Spleen (tissue), 11 donors: ENCODE measurements around the gene CCDC188. TPM values are rescaled to one million over a fixed set of nuclear protein-coding genes. Genes with fewer than 3 reads are reported as not detected.

Experiments
- DNase-seq: peaks from one replicate; pipeline ENCODE4 v3.0.0-alpha.2; 2020
- H3K27ac ChIP-seq, 8 donors: fragments of 200-600 bp; sonication (generic) in 7 of 8; 1 replicate in 4 of 8; 2 replicates in 4 of 8; pipeline versions ENCODE4 v1.5.0 to v1.8.0; 2016 to 2021; ENCODE audit warnings: inconsistent platforms in 4 of 8, mild to moderate bottlenecking in 4 of 8, moderate library complexity in 1 of 8
- H3K27me3 ChIP-seq, 7 donors: fragments of 200-600 bp; sonication (generic) in 6 of 7; replicated peaks in 1 of 7; 1 replicate in 4 of 7; 2 replicates in 3 of 7; pipeline versions ENCODE4 v1.5.0 to v1.8.0; 2016 to 2021; ENCODE audit warnings: inconsistent platforms in 3 of 7, mild to moderate bottlenecking in 1 of 7
- H3K36me3 ChIP-seq, 6 donors: fragments of 200-600 bp; sonication (generic) in 5 of 6; 1 replicate in 4 of 6; 2 replicates in 2 of 6; pipeline versions ENCODE4 v1.5.0 to v1.8.0; 2016 to 2021; ENCODE audit warnings: inconsistent platforms in 2 of 6
- H3K4me1 ChIP-seq, 6 donors: fragments of 200-600 bp; sonication (generic) in 5 of 6; 1 replicate in 3 of 6; 2 replicates in 3 of 6; pipeline versions ENCODE4 v1.5.0 to v1.8.0; 2016 to 2021; ENCODE audit warnings: inconsistent platforms in 3 of 6
- H3K4me3 ChIP-seq, 8 donors: fragments of 200-600 bp; sonication (generic) in 7 of 8; 1 replicate in 4 of 8; 2 replicates in 4 of 8; pipeline versions ENCODE4 v1.5.0 to v1.8.0; 2016 to 2021; ENCODE audit warnings: inconsistent platforms in 4 of 8, mild to moderate bottlenecking in 4 of 8, moderate library complexity in 2 of 8
- H3K9me3 ChIP-seq, 8 donors: fragments of 200-600 bp; sonication (generic) in 7 of 8; 1 replicate in 4 of 8; 2 replicates in 4 of 8; pipeline versions ENCODE4 v1.5.0 to v1.8.0; 2016 to 2021; ENCODE audit warnings: inconsistent platforms in 4 of 8
- POLR2A ChIP-seq, 3 donors: fragments of 450-650 bp; IDR thresholded peaks; one replicate each; pipeline ENCODE4 v1.5.1; 2017; ENCODE audit warnings: antibody characterized with exemption in 3 of 3, mild to moderate bottlenecking in 1 of 3
- POLR2AphosphoS5 ChIP-seq, 3 donors: sonication (generic); formaldehyde crosslinking; IDR thresholded peaks; one replicate each; pipeline ENCODE4 v1.5.1; 2017; ENCODE audit warnings: antibody characterized with exemption in 3 of 3
- whole genome bisulfite sequencing, 5 donors: extraction: QIAGEN DNeasy Blood & Tissue Kit in 3 of 5; methylation state at CpG; one replicate each; pipeline versions ENCODE4 v1.1.5 to v1.1.7; 2013 to 2018; 5-methylcytosine and 5-hydroxymethylcytosine counted together
- intact Hi-C: fragments of 100-400 bp; cut with DNase I; formaldehyde crosslinking; loops from one replicate; pipeline ENCODE4 v1.15.0; 2023; ENCODE audit warnings: low total_unique reads
- polyA plus RNA-seq, 3 donors: library from polyadenylated mRNA; stranded (reverse); fragments of 200-250 nt; gene quantifications; one replicate each; pipeline ENCODE4 v1.2.1, GENCODE V29; 2013
- total RNA-seq, 7 donors: library from RNA; depleted of rRNA in 3 of 7; stranded (reverse); fragments of >200 nt in 3 of 7; fragmentation: NEBNext Ultra II Directional in 4 of 7; extraction: Animal tissue kit (Norgen Biotek cat#: 25700) in 4 of 7; gene quantifications; one replicate each; pipeline versions ENCODE4 v1.1.0 to v1.2.1, GENCODE V29; 2016 to 2021
- TF ChIP-seq, protein P1 (sequence below), 11 experiments: fragments of 200-600 bp in 7 of 11; fragments of 450-650 bp in 4 of 11; sonication (generic) in 4 of 11; IDR thresholded peaks in 8 of 11; conservative IDR thresholded peaks in 3 of 11; 1 replicate in 7 of 11; 2 replicates in 4 of 11; pipeline versions ENCODE4 v1.4.0 to v1.8.0; 2016 to 2021; ENCODE audit warnings: antibody characterized with exemption in 11 of 11, inconsistent platforms in 4 of 11, mild to moderate bottlenecking in 1 of 11
- donor health status: healthy with polysubstance abuse.
- donor health status: DM: no; HTN: no; CAD: no; lungs with moderate emphysema.
- donor health status: DM: no; HTN: no; CAD: no.
- donor health status: Bipolar disorder and iron deficiency.
- donor health status: healthy.
- donor health status: DM: no; HTN: no; CAD: no.
- donor health status: DM: yes; HTN: yes; CAD: no.

Gene CCDC188
- total and polyA plus RNA-seq, 10 donors, result 0.29 to 7.6 (median 1.8) TPM; not detected in 1

DNA sequence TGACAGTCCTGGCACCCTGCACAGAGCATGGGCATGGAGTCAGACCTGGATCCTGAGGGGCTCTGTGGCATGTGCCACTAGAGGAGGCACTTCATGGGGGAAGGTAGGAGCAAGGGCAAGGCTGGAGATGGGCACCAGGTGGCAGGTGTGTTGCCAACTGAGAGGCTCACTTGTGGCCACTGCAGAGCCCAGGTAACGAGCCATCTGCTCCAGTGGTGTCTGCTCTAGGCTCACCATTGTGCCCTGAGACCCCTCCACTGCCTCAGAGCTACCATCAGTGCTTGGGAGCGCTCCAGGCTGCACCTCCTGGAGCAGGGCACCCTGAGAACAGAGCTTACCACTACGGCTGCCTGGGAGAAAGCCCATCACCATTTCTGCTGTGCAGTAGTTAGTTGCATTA lies 20.5 kb downstream of the CCDC188 start:
- peak overlapping the region in 4 of 8 donors; percentile 87 to 98 (median 92) for H3K4me3 ChIP-seq
- intact Hi-C loops, result no loop called here
- peak overlapping the region in 5 of 8 donors; percentile 93 to 96 (median 94) for H3K27ac ChIP-seq
- H3K36me3 ChIP-seq, result peaks cover 0 to 30% (median 24%) of the 10 kb centered on the region in 6 donors
- WGBS, 5 donors, result 55 to 86% (median 80%) methylated on average over 1 to 3 of the region's 3 CpGs
- H3K9me3 ChIP-seq, result no peaks in the 10 kb centered on the region
- TF ChIP-seq POLR2A (IDR thresholded peaks at IDR 0.05) (no peak), POLR2AphosphoS5 (IDR thresholded peaks at IDR 0.05) (no peak)
- TF ChIP-seq, protein P1, sequence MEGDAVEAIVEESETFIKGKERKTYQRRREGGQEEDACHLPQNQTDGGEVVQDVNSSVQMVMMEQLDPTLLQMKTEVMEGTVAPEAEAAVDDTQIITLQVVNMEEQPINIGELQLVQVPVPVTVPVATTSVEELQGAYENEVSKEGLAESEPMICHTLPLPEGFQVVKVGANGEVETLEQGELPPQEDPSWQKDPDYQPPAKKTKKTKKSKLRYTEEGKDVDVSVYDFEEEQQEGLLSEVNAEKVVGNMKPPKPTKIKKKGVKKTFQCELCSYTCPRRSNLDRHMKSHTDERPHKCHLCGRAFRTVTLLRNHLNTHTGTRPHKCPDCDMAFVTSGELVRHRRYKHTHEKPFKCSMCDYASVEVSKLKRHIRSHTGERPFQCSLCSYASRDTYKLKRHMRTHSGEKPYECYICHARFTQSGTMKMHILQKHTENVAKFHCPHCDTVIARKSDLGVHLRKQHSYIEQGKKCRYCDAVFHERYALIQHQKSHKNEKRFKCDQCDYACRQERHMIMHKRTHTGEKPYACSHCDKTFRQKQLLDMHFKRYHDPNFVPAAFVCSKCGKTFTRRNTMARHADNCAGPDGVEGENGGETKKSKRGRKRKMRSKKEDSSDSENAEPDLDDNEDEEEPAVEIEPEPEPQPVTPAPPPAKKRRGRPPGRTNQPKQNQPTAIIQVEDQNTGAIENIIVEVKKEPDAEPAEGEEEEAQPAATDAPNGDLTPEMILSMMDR (IDR thresholded peaks at IDR 0.05 in 8 of 11, conservative IDR thresholded peaks at IDR 0.05 in 3 of 11), result no peak
- H3K4me1 ChIP-seq, result peaks cover 13 to 71% (median 50%) of the 10 kb centered on the region in 6 donors
- no peak for DNase-seq
- H3K27me3 ChIP-seq, result no peaks in the 10 kb centered on the region

DNA sequence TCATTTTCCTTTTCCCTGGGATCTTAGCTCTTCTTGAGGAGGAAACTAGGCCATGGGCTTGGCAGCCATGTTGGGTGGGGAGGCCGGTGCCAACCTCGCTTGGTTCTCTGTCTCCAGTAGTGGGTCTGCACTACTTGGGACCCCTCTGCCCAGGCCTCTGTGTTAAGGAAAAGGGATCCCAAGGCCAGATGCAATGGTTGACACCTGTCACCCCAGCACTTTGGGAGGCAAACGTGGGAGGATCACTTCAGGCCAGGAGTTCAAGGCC lies 21.2 kb downstream of the CCDC188 start:
- peaks cover 0 to 36% (median 27%) of the 10 kb centered on the region in 6 donors for H3K36me3 ChIP-seq
- intact Hi-C loops, result loop anchor here (10.0 kb wide), 1 partner anchor 155 kb away; no protein-coding TSS in a partner anchor
- peak overlapping the region in 3 of 8 donors; percentile 11 to 47 (median 28) for H3K27ac ChIP-seq
- no peaks in the 10 kb centered on the region for H3K9me3 ChIP-seq
- peaks cover 13 to 71% (median 44%) of the 10 kb centered on the region in 6 donors for H3K4me1 ChIP-seq
- H3K27me3 ChIP-seq, result no peaks in the 10 kb centered on the region
- H3K4me3 ChIP-seq, result no peak overlapping the region
- DNase-seq, result no peak
- 75 to 93% (median 86%) methylated on average over 3 of the region's 3 CpGs for WGBS, 5 donors
- TF ChIP-seq POLR2AphosphoS5 (IDR thresholded peaks at IDR 0.05) (no peak), POLR2A (IDR thresholded peaks at IDR 0.05) (no peak)
- TF ChIP-seq, protein P1 (IDR thresholded peaks at IDR 0.05 in 8 of 11, conservative IDR thresholded peaks at IDR 0.05 in 3 of 11), result no peak

DNA sequence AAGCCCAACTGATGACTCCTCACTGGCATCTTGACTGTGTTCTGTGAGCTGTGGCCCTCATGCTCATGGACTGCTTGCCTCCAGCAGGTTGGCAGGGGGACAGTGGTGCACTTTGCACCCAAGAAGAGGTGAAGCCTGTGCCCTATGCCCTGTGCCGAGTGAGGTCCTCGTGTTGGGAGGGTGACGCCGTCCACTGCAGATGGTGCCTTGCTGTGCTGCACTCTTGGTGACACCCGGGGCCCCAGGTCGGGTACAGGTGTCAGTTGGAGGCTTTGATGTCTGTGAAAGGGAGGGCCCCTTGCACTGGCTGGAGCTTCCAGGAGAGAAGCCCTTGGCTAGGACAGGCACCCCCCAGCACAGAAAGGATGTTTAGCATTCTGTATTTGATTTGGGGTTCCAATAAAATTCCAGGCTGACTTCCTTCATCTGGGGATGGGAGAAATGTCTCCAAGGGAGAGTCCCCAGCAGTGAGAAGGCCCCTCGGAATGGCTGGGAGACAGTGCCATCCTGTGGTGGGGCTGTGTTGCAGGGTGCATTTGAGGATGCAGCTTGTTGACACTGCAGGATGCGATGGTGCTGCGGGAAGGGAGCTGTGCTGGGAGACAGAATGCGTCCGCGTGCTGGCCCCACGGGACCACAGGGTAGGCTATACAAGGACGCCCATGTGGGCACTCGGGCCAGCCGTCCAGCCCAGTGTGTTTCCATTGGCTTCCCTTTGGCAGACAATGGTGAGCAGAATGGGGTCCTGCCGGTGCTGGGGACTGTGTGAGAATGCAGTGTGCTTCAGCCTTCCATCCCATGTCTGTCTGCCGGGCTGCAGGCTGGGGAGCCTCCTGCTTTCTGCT lies 21.7 kb downstream of the CCDC188 start:
- WGBS, 5 donors, result 43 to 51% (median 47%) methylated on average over 6 to 18 of the region's 18 CpGs
- DNase-seq, result no peak

More for the DNA sequence above, 21.7 kb downstream of the CCDC188 start:
- H3K4me3 ChIP-seq, result no peak overlapping the region
- no peaks in the 10 kb centered on the region for H3K27me3 ChIP-seq
- peaks cover 0 to 42% (median 27%) of the 10 kb centered on the region in 6 donors for H3K36me3 ChIP-seq
- H3K4me1 ChIP-seq, result peaks cover 13 to 71% (median 39%) of the 10 kb centered on the region in 6 donors
- peak overlapping the region in 3 of 8 donors; percentile 11 to 47 (median 28) for H3K27ac ChIP-seq
- TF ChIP-seq, protein P1 (IDR thresholded peaks at IDR 0.05 in 8 of 11, conservative IDR thresholded peaks at IDR 0.05 in 3 of 11), result peak in 8 of 11 experiments; percentile 6 to 57 (median 42)
- peak in 2 of 3 donors; percentile 36 to 61 for TF ChIP-seq POLR2AphosphoS5 (IDR thresholded peaks at IDR 0.05)
- no peak for TF ChIP-seq POLR2A (IDR thresholded peaks at IDR 0.05)
- intact Hi-C loops, result loop anchor here (10.0 kb wide), 1 partner anchor 154 kb away; no protein-coding TSS in a partner anchor
- H3K9me3 ChIP-seq, result no peaks in the 10 kb centered on the region
